ENCODE results near the gene NANS. TPM values are rescaled to one million over a fixed set of nuclear protein-coding genes. Genes with fewer than 3 reads are reported as not detected.

Gene NANS
- total RNA-seq, 4 donors from 2014 or later = 29.0 to 64.7 (median 34.2) TPM

DNA sequence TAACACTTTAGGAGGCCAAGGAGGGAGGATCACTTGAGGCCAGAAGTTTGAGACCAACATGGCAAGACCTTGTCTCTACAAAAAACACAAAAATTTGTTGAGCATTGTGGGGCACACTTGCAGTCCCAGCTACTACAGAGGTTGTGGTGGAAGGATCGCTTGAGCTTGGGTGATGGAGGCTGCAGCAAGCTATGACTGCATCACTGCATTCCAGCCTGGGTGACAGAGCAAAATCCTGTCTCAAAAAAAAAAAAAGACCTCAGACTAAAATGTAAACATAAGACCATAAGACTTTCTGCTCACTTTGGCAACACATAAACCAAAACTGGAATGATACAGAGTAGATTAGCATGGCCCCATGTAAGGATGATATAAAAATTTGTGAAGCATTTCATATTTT is 24.6 kb upstream of the NANS start:
- Histone ChIP-seq H3K4me1 (peaks cover 25 to 26% of the 10 kb centered on the region in 2 donors), H3K27ac (no peak overlapping the region), H3K27me3 (no peaks in the 10 kb centered on the region), H3K4me3 (no peak overlapping the region), H3K36me3 (no peaks in the 10 kb centered on the region), H3K9me3 (no peaks in the 10 kb centered on the region)
- TF ChIP-seq, protein P1, sequence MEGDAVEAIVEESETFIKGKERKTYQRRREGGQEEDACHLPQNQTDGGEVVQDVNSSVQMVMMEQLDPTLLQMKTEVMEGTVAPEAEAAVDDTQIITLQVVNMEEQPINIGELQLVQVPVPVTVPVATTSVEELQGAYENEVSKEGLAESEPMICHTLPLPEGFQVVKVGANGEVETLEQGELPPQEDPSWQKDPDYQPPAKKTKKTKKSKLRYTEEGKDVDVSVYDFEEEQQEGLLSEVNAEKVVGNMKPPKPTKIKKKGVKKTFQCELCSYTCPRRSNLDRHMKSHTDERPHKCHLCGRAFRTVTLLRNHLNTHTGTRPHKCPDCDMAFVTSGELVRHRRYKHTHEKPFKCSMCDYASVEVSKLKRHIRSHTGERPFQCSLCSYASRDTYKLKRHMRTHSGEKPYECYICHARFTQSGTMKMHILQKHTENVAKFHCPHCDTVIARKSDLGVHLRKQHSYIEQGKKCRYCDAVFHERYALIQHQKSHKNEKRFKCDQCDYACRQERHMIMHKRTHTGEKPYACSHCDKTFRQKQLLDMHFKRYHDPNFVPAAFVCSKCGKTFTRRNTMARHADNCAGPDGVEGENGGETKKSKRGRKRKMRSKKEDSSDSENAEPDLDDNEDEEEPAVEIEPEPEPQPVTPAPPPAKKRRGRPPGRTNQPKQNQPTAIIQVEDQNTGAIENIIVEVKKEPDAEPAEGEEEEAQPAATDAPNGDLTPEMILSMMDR (IDR thresholded peaks at IDR 0.05 in 4 of 5, conservative IDR thresholded peaks at IDR 0.05 in 1 of 5) = no peak
- no peak for TF ChIP-seq POLR2A (IDR thresholded peaks at IDR 0.05)
- in situ Hi-C loops (cut with MboI; ENCODE audit: low sequenced_read_pairs in 4 of 4) (loop anchor here (10.0 to 25.0 kb wide), 4 partner anchors 47 to 120 kb away; partner anchors contain the start of genes ANP32B (in 3 of the 4) and TRMO (in 2 of the 4)), intact Hi-C loops (cut with DNase I; ENCODE audit: low total_unique reads) (loop anchor here (10.0 kb wide), 1 partner anchor 337 kb away; the partner anchor contains the start of gene XPA)
- no peak for DNase-seq
- ATAC-seq = no peak

DNA sequence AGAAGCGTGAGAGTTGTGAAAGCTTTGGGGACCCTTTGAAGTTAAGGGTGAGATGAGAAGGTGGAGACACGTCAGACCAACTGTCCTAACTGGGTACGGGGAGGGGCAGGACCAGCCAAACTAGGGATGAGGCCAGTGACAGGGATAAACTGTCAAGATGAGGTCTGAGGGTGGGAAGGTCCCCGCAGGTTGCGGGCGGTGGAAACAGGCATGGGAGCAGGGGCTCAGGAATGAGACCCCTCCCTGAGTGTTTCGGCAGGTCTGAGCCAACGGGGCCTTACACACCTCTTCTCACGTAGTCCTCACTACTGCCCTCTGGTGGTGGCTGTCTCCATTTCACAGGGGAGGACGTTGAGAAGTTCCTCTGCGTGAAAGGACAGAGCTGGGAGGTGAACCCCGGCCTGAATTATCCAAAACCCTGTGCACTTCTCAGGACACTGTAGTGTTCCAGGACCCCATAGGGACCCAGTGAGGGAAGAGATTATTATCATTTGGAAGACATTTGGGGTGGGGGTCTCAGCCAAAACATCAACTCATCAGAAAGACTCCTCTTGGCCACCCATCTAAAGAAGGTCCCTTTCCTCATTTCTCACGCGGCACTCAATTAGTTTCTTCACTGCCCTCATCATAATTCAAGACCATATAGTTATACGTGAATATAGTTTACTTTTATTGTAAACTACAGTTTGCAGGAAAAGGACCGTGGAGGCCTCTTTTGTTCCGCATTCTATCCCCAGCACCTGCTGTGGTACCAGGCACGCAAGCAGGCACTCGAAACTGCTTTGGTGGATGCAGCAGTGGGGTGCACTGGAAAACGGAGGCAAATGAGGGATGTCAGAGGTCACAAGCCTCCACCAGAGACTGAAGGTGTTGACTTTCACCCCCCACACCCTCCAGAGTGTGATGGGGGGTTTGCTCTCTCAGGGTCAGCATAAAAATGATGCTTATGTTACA is 21.7 kb upstream of the NANS start:
- in situ Hi-C loops (cut with MboI; ENCODE audit: low sequenced_read_pairs in 4 of 4) = loop anchor here (10.0 to 25.0 kb wide), 4 partner anchors 50 to 123 kb away; partner anchors contain the start of genes ANP32B (in 3 of the 4) and TRMO (in 2 of the 4)
- peak; percentile 45 to 61 for ATAC-seq
- Histone ChIP-seq H3K9me3 (no peaks in the 10 kb centered on the region), H3K4me1 (peaks cover 36 to 39% of the 10 kb centered on the region in 2 donors), H3K4me3 (peak overlapping the region in 1 of 4 donors; percentile 26), H3K36me3 (no peaks in the 10 kb centered on the region), H3K27ac (peak overlapping the region; percentile 75 to 80 (median 80)), H3K27me3 (no peaks in the 10 kb centered on the region)
- DNase-seq = peak; percentile 69 to 82
- intact Hi-C loops (cut with DNase I; ENCODE audit: low total_unique reads) = loop anchor here (1.0 to 10.0 kb wide), 3 partner anchors 52 to 340 kb away; partner anchors contain the start of genes ANP32B and XPA
- TF ChIP-seq POLR2A (IDR thresholded peaks at IDR 0.05) = no peak
- TF ChIP-seq, protein P1 (IDR thresholded peaks at IDR 0.05 in 4 of 5, conservative IDR thresholded peaks at IDR 0.05 in 1 of 5) = peak; percentile 78 to 83 (median 81)

DNA sequence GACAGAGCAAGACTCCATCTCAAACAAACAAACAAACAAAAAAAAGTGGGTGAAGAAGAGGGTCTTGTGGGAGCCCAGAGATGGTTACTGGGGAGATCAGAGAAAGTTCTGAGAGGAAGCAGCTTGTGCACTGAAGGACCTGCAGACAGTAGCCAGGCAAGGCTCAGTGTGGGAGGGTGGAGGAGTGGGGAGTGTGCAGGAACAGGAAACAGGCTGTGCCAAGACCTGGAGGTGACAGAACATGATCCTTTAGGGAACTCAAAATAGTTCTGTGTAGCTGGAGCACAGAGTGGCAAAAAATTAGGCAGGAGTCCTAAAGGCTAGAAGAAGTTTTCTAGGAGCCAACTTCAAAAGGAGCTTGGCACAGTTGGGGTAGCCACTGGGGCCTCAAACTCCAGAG is 19.2 kb upstream of the NANS start:
- Histone ChIP-seq H3K4me3 (no peak overlapping the region), H3K27ac (peak overlapping the region; percentile 75 to 80 (median 80)), H3K9me3 (no peaks in the 10 kb centered on the region), H3K4me1 (peaks cover 36 to 39% of the 10 kb centered on the region in 2 donors), H3K36me3 (no peaks in the 10 kb centered on the region), H3K27me3 (no peaks in the 10 kb centered on the region)
- intact Hi-C loops (cut with DNase I; ENCODE audit: low total_unique reads) = loop anchor here (1.0 to 10.0 kb wide), 2 partner anchors 19 to 343 kb away; partner anchors contain the start of genes NANS and XPA
- in situ Hi-C loops (cut with MboI; ENCODE audit: low sequenced_read_pairs in 4 of 4) = loop anchor here (10.0 to 25.0 kb wide), 4 partner anchors 53 to 125 kb away; partner anchors contain the start of genes ANP32B (in 3 of the 4) and TRMO (in 2 of the 4)
- ATAC-seq = peak; percentile 83 to 91
- TF ChIP-seq, protein P1 (IDR thresholded peaks at IDR 0.05 in 4 of 5, conservative IDR thresholded peaks at IDR 0.05 in 1 of 5) = no peak
- no peak for TF ChIP-seq POLR2A (IDR thresholded peaks at IDR 0.05)
- DNase-seq = peak; percentile 72 to 84

DNA sequence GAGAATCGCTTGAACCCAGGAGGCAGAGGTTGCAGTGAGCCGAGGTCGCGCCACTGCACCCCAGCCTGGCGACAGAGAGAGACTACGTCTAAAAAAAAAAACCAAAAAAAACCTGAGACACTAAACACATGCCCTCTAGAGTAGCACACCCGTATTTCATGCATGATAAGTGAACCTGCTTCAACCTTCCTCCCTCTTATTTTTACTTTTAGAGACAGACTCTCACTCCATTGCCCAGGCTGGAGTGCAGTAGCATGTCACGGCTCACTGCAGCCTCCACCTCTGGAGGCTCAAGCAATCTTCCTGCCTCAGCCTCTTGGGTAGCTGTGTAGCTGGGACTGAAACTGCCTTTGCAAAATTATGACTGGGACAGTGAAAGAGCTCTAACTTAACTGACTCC is 17.6 kb upstream of the NANS start:
- Histone ChIP-seq H3K36me3 (no peaks in the 10 kb centered on the region), H3K27ac (no peak overlapping the region), H3K4me3 (no peak overlapping the region), H3K27me3 (no peaks in the 10 kb centered on the region), H3K9me3 (no peaks in the 10 kb centered on the region), H3K4me1 (peaks cover 36 to 39% of the 10 kb centered on the region in 2 donors)
- intact Hi-C loops (cut with DNase I; ENCODE audit: low total_unique reads) (loop anchor here (10.0 kb wide), 1 partner anchor 344 kb away; the partner anchor contains the start of gene XPA), in situ Hi-C loops (cut with MboI; ENCODE audit: low sequenced_read_pairs in 4 of 4) (loop anchor here (10.0 to 25.0 kb wide), 4 partner anchors 54 to 127 kb away; partner anchors contain the start of genes ANP32B (in 3 of the 4) and TRMO (in 2 of the 4))
- ATAC-seq (no peak), DNase-seq (no peak)
- no peak for TF ChIP-seq POLR2A (IDR thresholded peaks at IDR 0.05)
- TF ChIP-seq, protein P1 (IDR thresholded peaks at IDR 0.05 in 4 of 5, conservative IDR thresholded peaks at IDR 0.05 in 1 of 5) = no peak
